Measurements from ENCODE around the gene POLD4. TPM values are rescaled to one million over a fixed set of nuclear protein-coding genes. Genes with fewer than 3 reads are reported as not detected.

POLD4 gene
- polyA plus RNA-seq, 1 experiment: 119 TPM

GRCh38 chr11:67311051-67311555 is 42.2 kb downstream of the POLD4 start:
- H3K27me3 ChIP-seq (ENCODE audit: control insufficient read depth, insufficient read depth, low read length): no peaks in the 10 kb centered on the region
- CTCF ChIA-PET: interaction anchor here (0.6 to 1.4 kb wide), 4 partner anchors 12 to 529 kb away, joined by 3 to 4 read pairs (median 4); partner anchors contain the start of gene ANKRD13D
- H3K4me3 ChIP-seq (ENCODE audit: low read depth, low read length): no peak overlapping the region
- POLR2A ChIA-PET: no interaction called here
- no peak for DNase-seq (ENCODE audit: low read depth)
- TF ChIP-seq CTCF (IDR thresholded peaks at IDR 0.05; ENCODE audit: insufficient read depth, low read depth, low read length): no peak
- peaks cover 20% of the 10 kb centered on the region for H3K36me3 ChIP-seq (ENCODE audit: control insufficient read depth, insufficient read depth, low read length)

GRCh38 chr11:67310246-67311050 is 42.9 kb downstream of the POLD4 start:
- H3K4me3 ChIP-seq (ENCODE audit: low read depth, low read length): no peak overlapping the region
- POLR2A ChIA-PET: no interaction called here
- H3K36me3 ChIP-seq (ENCODE audit: control insufficient read depth, insufficient read depth, low read length): peaks cover 20% of the 10 kb centered on the region
- TF ChIP-seq CTCF (IDR thresholded peaks at IDR 0.05; ENCODE audit: insufficient read depth, low read depth, low read length): no peak
- CTCF ChIA-PET: interaction anchor here (0.6 to 1.4 kb wide), 5 partner anchors 12 to 528 kb away, joined by 3 to 4 read pairs (median 4); partner anchors contain the start of gene ANKRD13D
- DNase-seq (ENCODE audit: low read depth): no peak
- H3K27me3 ChIP-seq (ENCODE audit: control insufficient read depth, insufficient read depth, low read length): no peaks in the 10 kb centered on the region

GRCh38 chr11:67309661-67310061 is 43.7 kb downstream of the POLD4 start:
- CTCF ChIA-PET: interaction anchor here (1.1 to 2.6 kb wide), 2 partner anchors 8 to 46 kb away, joined by 3 to 17 read pairs; no protein-coding TSS in a partner anchor
- peaks cover 20% of the 10 kb centered on the region for H3K36me3 ChIP-seq (ENCODE audit: control insufficient read depth, insufficient read depth, low read length)
- no peaks in the 10 kb centered on the region for H3K27me3 ChIP-seq (ENCODE audit: control insufficient read depth, insufficient read depth, low read length)
- DNase-seq (ENCODE audit: low read depth): no peak
- no peak for TF ChIP-seq CTCF (IDR thresholded peaks at IDR 0.05; ENCODE audit: insufficient read depth, low read depth, low read length)
- no peak overlapping the region for H3K4me3 ChIP-seq (ENCODE audit: low read depth, low read length)
- POLR2A ChIA-PET: no interaction called here

DNA sequence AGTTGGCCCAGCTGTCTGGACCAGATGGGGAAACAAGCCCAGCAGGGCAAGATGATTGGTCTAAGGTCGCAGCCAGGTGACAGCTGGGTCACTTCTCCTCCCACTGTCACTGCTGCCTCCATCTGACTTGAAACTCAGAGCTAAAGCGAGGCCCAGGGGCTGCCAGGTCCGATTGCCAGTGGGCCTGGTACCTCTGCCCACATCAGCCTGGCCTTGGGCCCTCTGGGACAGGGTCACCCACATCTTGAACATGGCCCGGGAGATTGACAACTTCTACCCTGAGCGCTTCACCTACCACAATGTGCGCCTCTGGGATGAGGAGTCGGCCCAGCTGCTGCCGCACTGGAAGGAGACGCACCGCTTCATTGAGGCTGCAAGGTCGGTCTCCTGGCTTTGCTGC is 44.2 kb downstream of the POLD4 start:
- CTCF ChIA-PET: interaction anchor here (1.1 to 2.6 kb wide), 2 partner anchors 8 to 46 kb away, joined by 3 to 17 read pairs; no protein-coding TSS in a partner anchor
- no peak for TF ChIP-seq CTCF (IDR thresholded peaks at IDR 0.05; ENCODE audit: insufficient read depth, low read depth, low read length)
- no peak for DNase-seq (ENCODE audit: low read depth)
- peaks cover 20% of the 10 kb centered on the region for H3K36me3 ChIP-seq (ENCODE audit: control insufficient read depth, insufficient read depth, low read length)
- H3K4me3 ChIP-seq (ENCODE audit: low read depth, low read length): no peak overlapping the region
- no peaks in the 10 kb centered on the region for H3K27me3 ChIP-seq (ENCODE audit: control insufficient read depth, insufficient read depth, low read length)
- POLR2A ChIA-PET: no interaction called here

DNA sequence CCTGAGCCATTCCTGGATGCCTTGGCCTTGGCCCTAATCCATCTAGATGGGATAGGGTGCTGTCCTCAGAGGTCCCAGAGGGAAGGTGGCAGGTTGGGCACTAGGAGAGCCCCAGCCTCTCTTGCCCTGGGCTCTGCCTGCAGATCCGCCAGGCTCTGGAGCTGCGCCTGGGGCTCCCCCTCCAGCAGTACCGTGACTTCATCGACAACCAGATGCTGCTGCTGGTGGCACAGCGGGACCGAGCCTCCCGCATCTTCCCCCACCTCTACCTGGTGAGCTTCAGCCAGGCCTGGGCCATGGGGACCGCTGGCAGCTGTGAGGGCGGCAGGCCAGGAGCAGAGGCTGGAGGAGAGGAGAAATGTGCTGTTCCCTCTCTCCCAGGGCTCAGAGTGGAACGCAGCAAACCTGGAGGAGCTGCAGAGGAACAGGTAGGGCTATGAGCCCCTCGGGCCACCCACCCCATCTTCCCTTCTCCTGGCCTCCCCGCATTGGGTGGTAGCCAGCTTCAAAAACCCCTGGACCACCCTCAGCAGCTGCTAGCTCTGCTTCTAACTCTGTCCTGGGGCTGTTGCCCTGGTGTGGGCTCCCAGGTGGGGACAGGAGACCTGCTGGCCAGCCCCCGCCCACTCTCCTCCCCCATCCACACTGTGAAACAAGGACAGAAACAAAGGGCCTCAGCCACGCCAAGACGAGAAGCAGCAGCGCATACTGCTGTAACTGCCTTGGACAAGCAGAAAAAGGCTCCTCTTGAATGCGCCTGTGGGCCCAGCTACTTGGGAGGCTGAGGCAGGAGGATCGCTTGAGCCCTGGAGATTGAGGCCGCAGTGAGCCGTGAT is 45.1 kb downstream of the POLD4 start:
- no peak for DNase-seq (ENCODE audit: low read depth)
- ChIA-PET POLR2A (no interaction called here), CTCF (interaction anchor here (0.8 to 2.6 kb wide), 5 partner anchors 9 to 227 kb away, joined by 3 to 17 read pairs (median 3); no protein-coding TSS in a partner anchor)
- H3K36me3 ChIP-seq (ENCODE audit: control insufficient read depth, insufficient read depth, low read length): peaks cover 20% of the 10 kb centered on the region
- H3K27me3 ChIP-seq (ENCODE audit: control insufficient read depth, insufficient read depth, low read length): no peaks in the 10 kb centered on the region
- no peak overlapping the region for H3K4me3 ChIP-seq (ENCODE audit: low read depth, low read length)
- TF ChIP-seq CTCF (IDR thresholded peaks at IDR 0.05; ENCODE audit: insufficient read depth, low read depth, low read length): no peak

Measured in BJ (cell line).